Measurements from ENCODE around the gene NEDD9. TPM values are rescaled to one million over a fixed set of nuclear protein-coding genes. Genes with fewer than 3 reads are reported as not detected.
A peak's percentile ranks its signal among the peaks of the same experiment; 100 is the strongest.

Gene NEDD9
- polyA plus RNA-seq, 1 of the 3 experiments (the other 2 are of a cell fraction) = 7.4 TPM

DNA sequence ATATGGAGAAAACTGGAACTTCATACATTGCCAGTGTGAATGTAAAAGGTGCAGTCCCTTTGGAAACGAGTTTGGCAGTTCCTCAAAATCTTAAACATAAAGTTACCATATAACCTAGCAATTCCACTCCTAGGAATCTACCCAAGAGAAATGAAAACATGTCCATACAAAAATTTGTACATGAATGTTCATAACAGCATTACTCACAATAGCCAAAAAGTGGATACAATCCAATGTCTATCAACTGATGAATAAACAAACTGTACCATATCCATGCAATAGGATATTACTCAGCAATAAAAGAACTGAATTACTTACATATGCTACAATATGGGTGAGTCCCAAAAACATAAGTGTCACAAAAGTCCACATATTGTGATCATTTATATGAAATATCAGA, 72.3 kb downstream of the NEDD9 start:
- H4K20me1 ChIP-seq (ENCODE audit: insufficient read depth) = no peaks in the 10 kb centered on the region
- H3K36me3 ChIP-seq (replicated peaks in 1 of 2; ENCODE audit: control insufficient read depth in 1 of 2, insufficient read depth in 2 of 2, low read length in 1 of 2) = no peaks in the 10 kb centered on the region
- H3K79me2 ChIP-seq (ENCODE audit: insufficient read depth) = no peaks in the 10 kb centered on the region
- ChIA-PET CTCF (no interaction called here), POLR2A (no interaction called here)
- H3K9ac ChIP-seq = no peak overlapping the region
- TF ChIP-seq RCOR1 (IDR thresholded peaks at IDR 0.05; ENCODE audit: low read length) = no peak
- no peak for TF ChIP-seq SIN3A (IDR thresholded peaks at IDR 0.05; ENCODE audit: borderline replicate concordance, low read depth, low read length)
- no peak for TF ChIP-seq MEF2A (IDR thresholded peaks at IDR 0.05; ENCODE audit: borderline replicate concordance, low read depth)
- no peak for TF ChIP-seq TAF1 (IDR thresholded peaks at IDR 0.05; ENCODE audit: borderline replicate concordance, low read depth, low read length)
- no peak for TF ChIP-seq RAD21 (IDR thresholded peaks at IDR 0.05; ENCODE audit: low read length)
- TF ChIP-seq MAX (IDR thresholded peaks at IDR 0.05; ENCODE audit: low read depth) = no peak
- no peak for TF ChIP-seq EZH2phosphoT487 (IDR thresholded peaks at IDR 0.05; ENCODE audit: borderline replicate concordance, low read depth)
- TF ChIP-seq RFX5 (IDR thresholded peaks at IDR 0.05; ENCODE audit: low read length) = no peak
- no peak for TF ChIP-seq CHD2 (IDR thresholded peaks at IDR 0.05; ENCODE audit: low read length, partially characterized antibody)
- TF ChIP-seq, protein P1, sequence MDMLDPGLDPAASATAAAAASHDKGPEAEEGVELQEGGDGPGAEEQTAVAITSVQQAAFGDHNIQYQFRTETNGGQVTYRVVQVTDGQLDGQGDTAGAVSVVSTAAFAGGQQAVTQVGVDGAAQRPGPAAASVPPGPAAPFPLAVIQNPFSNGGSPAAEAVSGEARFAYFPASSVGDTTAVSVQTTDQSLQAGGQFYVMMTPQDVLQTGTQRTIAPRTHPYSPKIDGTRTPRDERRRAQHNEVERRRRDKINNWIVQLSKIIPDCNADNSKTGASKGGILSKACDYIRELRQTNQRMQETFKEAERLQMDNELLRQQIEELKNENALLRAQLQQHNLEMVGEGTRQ (IDR thresholded peaks at IDR 0.05; ENCODE audit: borderline replicate concordance, low read depth, low read length) = no peak
- no peak for TF ChIP-seq FOSL2 (IDR thresholded peaks at IDR 0.05; ENCODE audit: borderline replicate concordance, low read depth)
- TF ChIP-seq ELF1 (IDR thresholded peaks at IDR 0.05) = no peak
- no peak for TF ChIP-seq JUND (IDR thresholded peaks at IDR 0.05)
- peaks cover 26% of the 10 kb centered on the region for H3F3A ChIP-seq (replicated peaks; ENCODE audit: insufficient read depth)
- 0 out of 2 replicates have a peak, but pooled peaks cover 13% of the 10 kb centered on the region for H3K9me3 ChIP-seq
- H3K4me1 ChIP-seq (ENCODE audit: control insufficient read depth in 1 of 2, insufficient read depth in 2 of 2, low read depth in 1 of 2, low read length in 1 of 2) = peaks cover 4 to 10% of the 10 kb centered on the region in 2 experiments; a peak in 2 of 4 replicates
- no peak for DNase-seq
- no peaks in the 10 kb centered on the region for H3K27me3 ChIP-seq (ENCODE audit: insufficient read depth)
- peak overlapping the region; percentile 72 to 73; a peak in 3 of 4 replicates for H3K27ac ChIP-seq (ENCODE audit: low read depth in 2 of 2, low read length in 1 of 2)
- no peak overlapping the region for H3K4me2 ChIP-seq
- WGBS (ENCODE audit: low lambda C conversion rate) = 70% methylated on average over 1 of the region's 1 CpG
- no peaks in the 10 kb centered on the region for H3K9me2 ChIP-seq
- no peak overlapping the region for H3K4me3 ChIP-seq (ENCODE audit: low read depth in 2 of 2, low read length in 1 of 2)
- H2AFZ ChIP-seq (ENCODE audit: low read depth) = no peak overlapping the region

GRCh38 chr6:11155589-11155988, 76.9 kb downstream of the NEDD9 start:
- Histone ChIP-seq H3K36me3 (replicated peaks in 1 of 2; ENCODE audit: control insufficient read depth in 1 of 2, insufficient read depth in 2 of 2, low read length in 1 of 2) (no peaks in the 10 kb centered on the region), H4K20me1 (ENCODE audit: insufficient read depth) (no peaks in the 10 kb centered on the region), H3K27me3 (ENCODE audit: insufficient read depth) (no peaks in the 10 kb centered on the region), H3K9me2 (no peaks in the 10 kb centered on the region), H3K4me2 (no peak overlapping the region), H3K79me2 (ENCODE audit: insufficient read depth) (no peaks in the 10 kb centered on the region), H3K4me3 (ENCODE audit: low read depth in 2 of 2, low read length in 1 of 2) (no peak overlapping the region), H2AFZ (ENCODE audit: low read depth) (no peak overlapping the region), H3K9ac (no peak overlapping the region), H3K27ac (ENCODE audit: low read depth in 2 of 2, low read length in 1 of 2) (no peak overlapping the region), H3F3A (replicated peaks; ENCODE audit: insufficient read depth) (peaks cover 12% of the 10 kb centered on the region), H3K4me1 (ENCODE audit: control insufficient read depth in 1 of 2, insufficient read depth in 2 of 2, low read depth in 1 of 2, low read length in 1 of 2) (no peaks in the 10 kb centered on the region; a peak in 1 of 4 replicates), H3K9me3 (0 out of 2 replicates have a peak, but pooled peaks cover 13% of the 10 kb centered on the region)
- POLR2A ChIA-PET = no interaction called here
- CTCF ChIA-PET = interaction anchor here (0.6 to 0.7 kb wide), 3 partner anchors 21 to 341 kb away, joined by 3 read pairs; no protein-coding TSS in a partner anchor
- no peak for DNase-seq
- TF ChIP-seq, protein P2, sequence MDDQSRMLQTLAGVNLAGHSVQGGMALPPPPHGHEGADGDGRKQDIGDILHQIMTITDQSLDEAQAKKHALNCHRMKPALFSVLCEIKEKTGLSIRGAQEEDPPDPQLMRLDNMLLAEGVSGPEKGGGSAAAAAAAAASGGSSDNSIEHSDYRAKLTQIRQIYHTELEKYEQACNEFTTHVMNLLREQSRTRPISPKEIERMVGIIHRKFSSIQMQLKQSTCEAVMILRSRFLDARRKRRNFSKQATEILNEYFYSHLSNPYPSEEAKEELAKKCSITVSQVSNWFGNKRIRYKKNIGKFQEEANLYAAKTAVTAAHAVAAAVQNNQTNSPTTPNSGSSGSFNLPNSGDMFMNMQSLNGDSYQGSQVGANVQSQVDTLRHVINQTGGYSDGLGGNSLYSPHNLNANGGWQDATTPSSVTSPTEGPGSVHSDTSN (IDR thresholded peaks at IDR 0.05) = no peak
- TF ChIP-seq GATA2 (CRISPR knock-in tag; IDR thresholded peaks at IDR 0.05) = no peak
- TF ChIP-seq ELF1 (IDR thresholded peaks at IDR 0.05) = no peak
- TF ChIP-seq RAD21 (IDR thresholded peaks at IDR 0.05; ENCODE audit: low read length) = no peak
- no peak for TF ChIP-seq FOSL2 (IDR thresholded peaks at IDR 0.05; ENCODE audit: borderline replicate concordance, low read depth)
- TF ChIP-seq, protein P3, sequence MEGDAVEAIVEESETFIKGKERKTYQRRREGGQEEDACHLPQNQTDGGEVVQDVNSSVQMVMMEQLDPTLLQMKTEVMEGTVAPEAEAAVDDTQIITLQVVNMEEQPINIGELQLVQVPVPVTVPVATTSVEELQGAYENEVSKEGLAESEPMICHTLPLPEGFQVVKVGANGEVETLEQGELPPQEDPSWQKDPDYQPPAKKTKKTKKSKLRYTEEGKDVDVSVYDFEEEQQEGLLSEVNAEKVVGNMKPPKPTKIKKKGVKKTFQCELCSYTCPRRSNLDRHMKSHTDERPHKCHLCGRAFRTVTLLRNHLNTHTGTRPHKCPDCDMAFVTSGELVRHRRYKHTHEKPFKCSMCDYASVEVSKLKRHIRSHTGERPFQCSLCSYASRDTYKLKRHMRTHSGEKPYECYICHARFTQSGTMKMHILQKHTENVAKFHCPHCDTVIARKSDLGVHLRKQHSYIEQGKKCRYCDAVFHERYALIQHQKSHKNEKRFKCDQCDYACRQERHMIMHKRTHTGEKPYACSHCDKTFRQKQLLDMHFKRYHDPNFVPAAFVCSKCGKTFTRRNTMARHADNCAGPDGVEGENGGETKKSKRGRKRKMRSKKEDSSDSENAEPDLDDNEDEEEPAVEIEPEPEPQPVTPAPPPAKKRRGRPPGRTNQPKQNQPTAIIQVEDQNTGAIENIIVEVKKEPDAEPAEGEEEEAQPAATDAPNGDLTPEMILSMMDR (IDR thresholded peaks at IDR 0.05) = no peak
- TF ChIP-seq USF1 (IDR thresholded peaks at IDR 0.05; ENCODE audit: borderline replicate concordance, low read depth) = no peak
- no peak for TF ChIP-seq SIN3A (IDR thresholded peaks at IDR 0.05; ENCODE audit: borderline replicate concordance, low read depth, low read length)
- TF ChIP-seq, protein P1 (IDR thresholded peaks at IDR 0.05; ENCODE audit: borderline replicate concordance, low read depth, low read length) = no peak
- TF ChIP-seq TAF1 (IDR thresholded peaks at IDR 0.05; ENCODE audit: borderline replicate concordance, low read depth, low read length) = no peak
- TF ChIP-seq RCOR1 (IDR thresholded peaks at IDR 0.05; ENCODE audit: low read length) = no peak
